ENCODE measurements around the gene GPRC5A. TPM values are rescaled to one million over a fixed set of nuclear protein-coding genes. Genes with fewer than 3 reads are reported as not detected.

Gene GPRC5A
- total RNA-seq, 1 experiment from 2014 or later: 0.56 TPM

GRCh38 chr12:12922191-12922616, 30.8 kb downstream of the GPRC5A start:
- no peaks in the 10 kb centered on the region for H3K9me3 ChIP-seq (ENCODE audit: low read depth, low read length, poor library complexity, severe bottlenecking)
- CTCF ChIA-PET: no interaction called here
- DNase-seq (ENCODE audit: low spot score): no peak
- H3K4me3 ChIP-seq (ENCODE audit: low read depth, low read length, poor library complexity, severe bottlenecking): no peak overlapping the region
- no TSS peak for BruUV-seq (replicated peaks)
- H3K36me3 ChIP-seq (ENCODE audit: insufficient read depth, low read length, poor library complexity, severe bottlenecking): no peaks in the 10 kb centered on the region
- no peaks in the 10 kb centered on the region for H3K4me1 ChIP-seq (ENCODE audit: insufficient read depth, low read length, poor library complexity, severe bottlenecking)
- POLR2A ChIA-PET (ENCODE audit: low non-redundant PET): no interaction called here
- no peaks in the 10 kb centered on the region for H3K27me3 ChIP-seq (replicated peaks; ENCODE audit: insufficient read depth, low read depth, low read length, poor library complexity)
- no peak for TF ChIP-seq EZH2 (IDR thresholded peaks at IDR 0.05; ENCODE audit: borderline replicate concordance, low read depth, low read length, poor library complexity, severe bottlenecking)
- TF ChIP-seq CTCF (conservative IDR thresholded peaks at IDR 0.05; ENCODE audit: low read depth, low read length): no peak
- intact Hi-C loops (cut with micrococcal nuclease; ENCODE audit: unreplicated experiment): no loop called here
- no peak overlapping the region for H3K27ac ChIP-seq (ENCODE audit: low read depth, low read length, poor library complexity, severe bottlenecking)

- no peak overlapping the region for H3K27ac ChIP-seq (ENCODE audit: low read depth, low read length, poor library complexity, severe bottlenecking)
- POLR2A ChIA-PET (ENCODE audit: low non-redundant PET): no interaction called here
- TF ChIP-seq CTCF (conservative IDR thresholded peaks at IDR 0.05; ENCODE audit: low read depth, low read length) (no peak), EZH2 (IDR thresholded peaks at IDR 0.05; ENCODE audit: borderline replicate concordance, low read depth, low read length, poor library complexity, severe bottlenecking) (no peak)
- H3K4me3 ChIP-seq (ENCODE audit: low read depth, low read length, poor library complexity, severe bottlenecking): no peak overlapping the region
- CTCF ChIA-PET: no interaction called here
- BruUV-seq (replicated peaks): no TSS peak
- intact Hi-C loops (cut with micrococcal nuclease; ENCODE audit: unreplicated experiment): no loop called here
- no peaks in the 10 kb centered on the region for H3K4me1 ChIP-seq (ENCODE audit: insufficient read depth, low read length, poor library complexity, severe bottlenecking)
- no peaks in the 10 kb centered on the region for H3K27me3 ChIP-seq (replicated peaks; ENCODE audit: insufficient read depth, low read depth, low read length, poor library complexity)
- H3K36me3 ChIP-seq (ENCODE audit: insufficient read depth, low read length, poor library complexity, severe bottlenecking): no peaks in the 10 kb centered on the region
- no peak for DNase-seq (ENCODE audit: low spot score)
- no peaks in the 10 kb centered on the region for H3K9me3 ChIP-seq (ENCODE audit: low read depth, low read length, poor library complexity, severe bottlenecking)
Observed at GRCh38 chr12:12922978-12923377, 31.6 kb downstream of the GPRC5A start.

GRCh38 chr12:12924169-12924568, 32.8 kb downstream of the GPRC5A start:
- H3K36me3 ChIP-seq (ENCODE audit: insufficient read depth, low read length, poor library complexity, severe bottlenecking): no peaks in the 10 kb centered on the region
- H3K9me3 ChIP-seq (ENCODE audit: low read depth, low read length, poor library complexity, severe bottlenecking): no peaks in the 10 kb centered on the region
- H3K4me3 ChIP-seq (ENCODE audit: low read depth, low read length, poor library complexity, severe bottlenecking): no peak overlapping the region
- H3K27me3 ChIP-seq (replicated peaks; ENCODE audit: insufficient read depth, low read depth, low read length, poor library complexity): no peaks in the 10 kb centered on the region
- intact Hi-C loops (cut with micrococcal nuclease; ENCODE audit: unreplicated experiment): no loop called here
- DNase-seq (ENCODE audit: low spot score): no peak
- TF ChIP-seq CTCF (conservative IDR thresholded peaks at IDR 0.05; ENCODE audit: low read depth, low read length) (no peak), EZH2 (IDR thresholded peaks at IDR 0.05; ENCODE audit: borderline replicate concordance, low read depth, low read length, poor library complexity, severe bottlenecking) (no peak)
- no peaks in the 10 kb centered on the region for H3K4me1 ChIP-seq (ENCODE audit: insufficient read depth, low read length, poor library complexity, severe bottlenecking)
- no peak overlapping the region for H3K27ac ChIP-seq (ENCODE audit: low read depth, low read length, poor library complexity, severe bottlenecking)
- POLR2A ChIA-PET (ENCODE audit: low non-redundant PET): no interaction called here
- CTCF ChIA-PET: interaction anchor here (0.6 kb wide), 1 partner anchor 269 kb away, joined by 3 read pairs; no protein-coding TSS in a partner anchor
- no TSS peak for BruUV-seq (replicated peaks)

All from A673 (cell line).